GM12874 (cell line): ENCODE results near the gene MRGPRF.

Experiments
- CTCF ChIP-seq: IDR thresholded peaks from 2 replicates; pipeline ENCODE4 v1.5.1; 2011; ENCODE audit warnings: low read depth, mild to moderate bottlenecking, control low read depth, low read length, moderate library complexity; ENCODE audit not compliant: insufficient read depth

MRGPRF gene

GRCh38 chr11:69013009-69013951 is at the start of gene MRGPRF:
Gene MRGPRF (minus strand): TSS chr11:69013246. CDS start chr11:69009901, 3,345 bp downstream.
- peak; percentile 17; the same call in 1 of the 2 replicates for TF ChIP-seq CTCF

GRCh38 chr11:69062169-69062855 is 49.3 kb upstream of the MRGPRF start:
- no peak for TF ChIP-seq CTCF

GRCh38 chr11:69061713-69062053 is 48.6 kb upstream of the MRGPRF start:
- TF ChIP-seq CTCF, result no peak

GRCh38 chr11:69060806-69061712 is 48.0 kb upstream of the MRGPRF start:
- no peak for TF ChIP-seq CTCF

- no peak for TF ChIP-seq CTCF
Observed at GRCh38 chr11:69059985-69060384, 46.9 kb upstream of the MRGPRF start.

GRCh38 chr11:69059429-69059828 is 46.4 kb upstream of the MRGPRF start:
- TF ChIP-seq CTCF, result no peak
